Keratinocyte (primary cell): ENCODE data around the gene MYT1. TPM values are rescaled to one million over a fixed set of nuclear protein-coding genes. Genes with fewer than 3 reads are reported as not detected.

Source experiments
- DNase-seq: peaks from one replicate; pipeline ENCODE4 v3.0.0-alpha.2; 2011; ENCODE audit warnings: low read depth, missing footprints, low spot score
- FAIRE-seq: peaks from 2 replicates; lab custom pipeline; 2011; peaks lifted over from hg19 to GRCh38; lab: Jason Lieb, UNC
- H2AFZ ChIP-seq: 2 replicates; pipeline ENCODE4 v1.6.0; 2012; ENCODE audit warnings: low read length, control low read depth, inconsistent platforms; ENCODE audit not compliant: control insufficient read depth
- H3K27ac ChIP-seq: 2 replicates; pipeline ENCODE4 v1.5.1; 2011; ENCODE audit warnings: low read length; ENCODE audit not compliant: control insufficient read depth, insufficient read depth
- H3K27me3 ChIP-seq: 3 replicates; pipeline ENCODE4 v1.6.0; 2011; ENCODE audit warnings: low read length; ENCODE audit not compliant: control insufficient read depth, insufficient read depth; ENCODE audit errors: extremely low read depth
- H3K36me3 ChIP-seq, 2 experiments: 2 replicates in 1 of 2; 3 replicates in 1 of 2; pipeline ENCODE4 v1.5.1; 2011; ENCODE audit warnings: low read length in 2 of 2, mild to moderate bottlenecking in 1 of 2; ENCODE audit not compliant: control insufficient read depth in 2 of 2, insufficient read depth in 2 of 2; ENCODE audit errors: extremely low read depth in 1 of 2
- H3K4me1 ChIP-seq: 3 replicates; pipeline ENCODE4 v1.5.1; 2011; ENCODE audit warnings: low read length; ENCODE audit not compliant: control insufficient read depth, insufficient read depth; ENCODE audit errors: extremely low read depth
- H3K4me2 ChIP-seq: 3 replicates; pipeline ENCODE4 v1.6.0; 2011; ENCODE audit warnings: low read depth, low read length; ENCODE audit not compliant: control insufficient read depth, insufficient read depth; ENCODE audit errors: extremely low read depth
- H3K4me3 ChIP-seq, 3 experiments: fragments of 200-600 bp in 1 of 3; sonication (generic) in 1 of 3; 2 replicates in 2 of 3; 3 replicates in 1 of 3; pipeline ENCODE4 v1.5.1; 2011 to 2016; ENCODE audit warnings: low read length in 3 of 3, mild to moderate bottlenecking in 3 of 3, control low read depth in 2 of 3, inconsistent platforms in 1 of 3, low read depth in 1 of 3, mixed read lengths in 1 of 3, mixed run types in 1 of 3, moderate library complexity in 1 of 3; ENCODE audit not compliant: control insufficient read depth in 2 of 3, insufficient read depth in 2 of 3; ENCODE audit errors: extremely low read depth in 1 of 3
- H3K79me2 ChIP-seq: 2 replicates; pipeline ENCODE4 v1.6.0; 2012; ENCODE audit warnings: low read length; ENCODE audit not compliant: control insufficient read depth, insufficient read depth
- H3K9ac ChIP-seq: 3 replicates; pipeline ENCODE4 v1.6.0; 2011; ENCODE audit warnings: low read length; ENCODE audit not compliant: control insufficient read depth, insufficient read depth; ENCODE audit errors: extremely low read depth
- H3K9me1 ChIP-seq: 3 replicates; pipeline ENCODE4 v1.6.0; 2011; ENCODE audit warnings: low read length; ENCODE audit not compliant: control insufficient read depth, insufficient read depth; ENCODE audit errors: extremely low read depth
- H3K9me3 ChIP-seq: 2 replicates; pipeline ENCODE4 v1.5.1; 2012; ENCODE audit warnings: low read depth, low read length; ENCODE audit not compliant: control insufficient read depth
- H4K20me1 ChIP-seq: 3 replicates; pipeline ENCODE4 v1.6.0; 2011; ENCODE audit warnings: low read length; ENCODE audit not compliant: control insufficient read depth, insufficient read depth; ENCODE audit errors: extremely low read depth
- CTCF ChIP-seq, 3 experiments: IDR thresholded peaks in 1 of 3; conservative IDR thresholded peaks in 1 of 3; optimal IDR thresholded peaks in 1 of 3; 2 replicates in 2 of 3; 3 replicates in 1 of 3; pipeline versions ENCODE3 to v1.5.1; 2011; ENCODE audit warnings: low read length in 3 of 3, mild to moderate bottlenecking in 3 of 3, moderate library complexity in 2 of 3, control low read depth in 1 of 3, inconsistent platforms in 1 of 3; ENCODE audit not compliant: insufficient read depth in 2 of 3; ENCODE audit errors: extremely low read depth in 1 of 3
- EZH2 ChIP-seq: IDR thresholded peaks from one replicate; pipeline ENCODE4 v1.6.1; 2012; ENCODE audit warnings: inconsistent platforms, mild to moderate bottlenecking, low read length, moderate library complexity
- dilution Hi-C: fragments of 300-500 bp; cut with MboI; formaldehyde crosslinking; loops from one replicate; pipeline ENCODE4 v1.7.0; 2020; ENCODE audit warnings: low sequenced_read_pairs; ENCODE audit not compliant: extremely low pct_ligation_motif_present
- polyA plus RNA-seq, 5 experiments: library from polyadenylated mRNA; depleted of rRNA in 3 of 5; stranded (reverse) in 3 of 5; stranded (forward) in 1 of 5; unstranded in 1 of 5; fragments of >200 nt; gene quantifications; 1 replicate in 1 of 5; 2 replicates in 3 of 5; 3 replicates in 1 of 5; pipeline versions ENCODE4 v1.2.1 to v1.2.3, GENCODE V29; 2011 to 2012; ENCODE audit warnings: missing spikeins in 2 of 5, low read depth in 1 of 5, low replicate concordance in 1 of 5

The MYT1 gene
- polyA plus RNA-seq, 1 donor (not counting 4 experiments of a cell fraction or from before 2014, with no cell fraction given): not detected

DNA sequence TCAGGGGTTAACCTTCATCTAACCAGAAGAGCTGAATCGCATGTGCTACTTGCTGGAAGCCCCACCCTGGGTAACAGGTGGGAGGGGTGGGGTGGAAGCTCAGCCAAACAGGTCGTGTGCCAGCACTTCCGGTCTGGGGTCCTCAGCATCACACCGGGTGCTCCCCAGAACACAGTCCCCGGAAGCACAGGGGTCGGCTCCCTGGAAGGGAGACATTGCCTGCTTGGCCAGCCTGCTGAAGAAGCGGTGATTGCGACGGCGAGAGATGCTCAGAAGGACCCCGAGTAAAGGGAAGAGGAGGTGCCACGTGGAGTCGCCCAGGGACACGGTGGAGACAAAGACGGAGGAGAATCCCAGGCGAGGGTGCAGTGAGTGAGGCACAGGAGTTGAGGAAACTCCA lies 36.5 kb downstream of the MYT1 start:
- Histone ChIP-seq H3K4me3 (no peak overlapping the region), H3K36me3 (no peaks in the 10 kb centered on the region), H3K79me2 (no peaks in the 10 kb centered on the region), H3K27me3 (peaks cover 6% of the 10 kb centered on the region), H4K20me1 (no peaks in the 10 kb centered on the region), H3K4me2 (no peak overlapping the region), H3K27ac (no peak overlapping the region), H3K9me3 (no peaks in the 10 kb centered on the region), H3K9me1 (no peaks in the 10 kb centered on the region), H3K9ac (no peak overlapping the region), H2AFZ (no peak overlapping the region), H3K4me1 (peaks cover 5% of the 10 kb centered on the region)
- dilution Hi-C loops: no loop called here
- FAIRE-seq: no peak
- no peak for TF ChIP-seq EZH2
- no peak for DNase-seq

DNA sequence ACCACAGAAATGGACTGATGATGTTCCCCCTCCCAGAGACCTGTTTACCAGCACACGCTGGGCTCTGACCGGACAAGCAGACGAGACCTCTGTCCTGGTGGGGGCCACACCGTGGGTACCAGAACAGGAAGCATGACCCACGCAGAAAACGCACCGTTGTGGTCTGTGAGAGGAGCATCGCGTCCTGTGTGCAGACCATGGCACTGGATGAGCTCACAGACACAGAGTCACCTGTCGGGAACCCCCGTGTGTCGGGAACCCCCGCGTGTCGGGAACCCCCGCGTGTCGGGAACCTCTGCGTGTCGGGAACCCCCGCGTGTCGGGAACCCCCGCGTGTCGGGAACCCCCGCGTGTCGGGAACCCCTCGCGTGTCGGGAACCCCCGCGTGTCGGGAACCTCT lies 37.4 kb downstream of the MYT1 start:
- H3K9me1 ChIP-seq: no peaks in the 10 kb centered on the region
- no peaks in the 10 kb centered on the region for H3K9me3 ChIP-seq
- no peak for TF ChIP-seq CTCF (optimal IDR thresholded peaks at IDR 0.05 in 1 of 3, IDR thresholded peaks at IDR 0.05 in 1 of 3, conservative IDR thresholded peaks at IDR 0.05 in 1 of 3; ENCODE audit: extremely low read depth in 1 of 3, insufficient read depth in 2 of 3, low read length in 3 of 3)
- no peak for TF ChIP-seq EZH2
- no peak overlapping the region for H3K4me3 ChIP-seq
- H3K9ac ChIP-seq: no peak overlapping the region
- FAIRE-seq (no peak), DNase-seq (no peak)
- peaks cover 12% of the 10 kb centered on the region for H3K4me1 ChIP-seq
- no peaks in the 10 kb centered on the region for H4K20me1 ChIP-seq
- no peak overlapping the region for H2AFZ ChIP-seq
- dilution Hi-C loops: no loop called here
- H3K36me3 ChIP-seq: no peaks in the 10 kb centered on the region
- no peak overlapping the region for H3K27ac ChIP-seq
- no peaks in the 10 kb centered on the region for H3K79me2 ChIP-seq
- H3K4me2 ChIP-seq: no peak overlapping the region
- peaks cover 6% of the 10 kb centered on the region for H3K27me3 ChIP-seq

GRCh38 chr20:64203037-64203777 lies 39.0 kb downstream of the MYT1 start:
- Histone ChIP-seq H3K9ac (no peak overlapping the region), H3K9me3 (no peaks in the 10 kb centered on the region), H4K20me1 (no peaks in the 10 kb centered on the region), H3K9me1 (no peaks in the 10 kb centered on the region), H3K79me2 (no peaks in the 10 kb centered on the region), H3K4me1 (peaks cover 12% of the 10 kb centered on the region), H3K27ac (no peak overlapping the region), H3K27me3 (peaks cover 6% of the 10 kb centered on the region), H3K4me2 (no peak overlapping the region), H3K36me3 (no peaks in the 10 kb centered on the region), H3K4me3 (no peak overlapping the region), H2AFZ (no peak overlapping the region)
- dilution Hi-C loops: no loop called here
- FAIRE-seq: no peak
- no peak for DNase-seq
- TF ChIP-seq CTCF (optimal IDR thresholded peaks at IDR 0.05 in 1 of 3, IDR thresholded peaks at IDR 0.05 in 1 of 3, conservative IDR thresholded peaks at IDR 0.05 in 1 of 3; ENCODE audit: extremely low read depth in 1 of 3, insufficient read depth in 2 of 3, low read length in 3 of 3): no peak
- TF ChIP-seq EZH2: no peak
